ENCODE data around the gene SDR39U1.

The SDR39U1 gene

GRCh38 chr14:24401810-24402702, 40.5 kb downstream of the SDR39U1 start:
- no peak overlapping the region for H3K9ac ChIP-seq (ENCODE audit: low read length)

GRCh38 chr14:24399999-24400718, 42.4 kb downstream of the SDR39U1 start:
- no peak overlapping the region for H3K27ac ChIP-seq (ENCODE audit: low read length)
- H3K27me3 ChIP-seq (ENCODE audit: low read depth, low read length): peaks cover 17% of the 10 kb centered on the region; the same call in 1 of the 2 replicates
- H2AFZ ChIP-seq (ENCODE audit: low read depth, low read length): no peak overlapping the region
- no peaks in the 10 kb centered on the region for H3K79me2 ChIP-seq (ENCODE audit: low read length)
- H3K4me2 ChIP-seq (ENCODE audit: low read length): peak overlapping the region; percentile 80
- TF ChIP-seq EZH2phosphoT487 (IDR thresholded peaks at IDR 0.05; ENCODE audit: low read depth) (no peak), CTCF (IDR thresholded peaks at IDR 0.05; ENCODE audit: low read depth, low read length) (no peak)
- no peaks in the 10 kb centered on the region for H4K20me1 ChIP-seq (ENCODE audit: insufficient read depth, low read length)
- H3K4me3 ChIP-seq (ENCODE audit: low read length): no peak overlapping the region
- no peaks in the 10 kb centered on the region for H3K4me1 ChIP-seq (ENCODE audit: low read length)
- H3K9me3 ChIP-seq (ENCODE audit: insufficient read depth, low read length): no peaks in the 10 kb centered on the region
- H3K36me3 ChIP-seq (replicated peaks; ENCODE audit: low read depth, low read length): no peaks in the 10 kb centered on the region
- no peak overlapping the region for H3K9ac ChIP-seq (ENCODE audit: low read length)

More at GRCh38 chr14:24401810-24402702, 40.5 kb downstream of the SDR39U1 start:
- no peak for TF ChIP-seq EZH2phosphoT487 (IDR thresholded peaks at IDR 0.05; ENCODE audit: low read depth)
- no peak for TF ChIP-seq CTCF (IDR thresholded peaks at IDR 0.05; ENCODE audit: low read depth, low read length)
- Histone ChIP-seq H3K4me2 (ENCODE audit: low read length) (no peak overlapping the region), H3K27ac (ENCODE audit: low read length) (no peak overlapping the region), H3K9me3 (ENCODE audit: insufficient read depth, low read length) (no peaks in the 10 kb centered on the region), H3K4me1 (ENCODE audit: low read length) (no peaks in the 10 kb centered on the region), H3K36me3 (replicated peaks; ENCODE audit: low read depth, low read length) (no peaks in the 10 kb centered on the region), H3K4me3 (ENCODE audit: low read length) (no peak overlapping the region), H2AFZ (ENCODE audit: low read depth, low read length) (no peak overlapping the region), H3K79me2 (ENCODE audit: low read length) (no peaks in the 10 kb centered on the region), H4K20me1 (ENCODE audit: insufficient read depth, low read length) (no peaks in the 10 kb centered on the region), H3K27me3 (ENCODE audit: low read depth, low read length) (peaks cover 17% of the 10 kb centered on the region; the same call in 1 of the 2 replicates)

DNA sequence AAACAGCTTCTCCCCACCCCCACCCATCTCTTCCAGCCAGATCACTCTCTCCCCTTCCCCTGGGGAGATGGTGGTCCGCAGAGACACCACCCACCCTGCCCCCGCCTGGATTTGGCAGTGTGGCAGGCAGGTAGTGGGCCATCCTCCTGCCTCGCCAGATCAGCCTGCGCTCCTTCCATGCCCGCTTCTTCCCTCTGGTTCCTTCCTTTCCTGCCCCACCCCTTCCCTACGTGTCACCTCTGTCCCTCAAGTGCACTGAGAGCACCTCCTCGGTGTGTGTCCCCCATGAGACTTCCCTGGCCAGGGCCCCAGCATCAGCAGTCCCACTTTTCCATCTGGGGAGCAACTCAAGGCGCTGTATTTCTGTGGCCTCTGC, 43.1 kb downstream of the SDR39U1 start:
- peak overlapping the region; percentile 40 for H3K9ac ChIP-seq (ENCODE audit: low read length)
- H3K79me2 ChIP-seq (ENCODE audit: low read length): no peaks in the 10 kb centered on the region
- no peaks in the 10 kb centered on the region for H4K20me1 ChIP-seq (ENCODE audit: insufficient read depth, low read length)
- peak overlapping the region; percentile 76 for H3K4me3 ChIP-seq (ENCODE audit: low read length)
- no peaks in the 10 kb centered on the region for H3K9me3 ChIP-seq (ENCODE audit: insufficient read depth, low read length)
- H3K27me3 ChIP-seq (ENCODE audit: low read depth, low read length): peaks cover 13% of the 10 kb centered on the region; the same call in 1 of the 2 replicates
- no peaks in the 10 kb centered on the region for H3K36me3 ChIP-seq (replicated peaks; ENCODE audit: low read depth, low read length)
- H3K4me2 ChIP-seq (ENCODE audit: low read length): peak overlapping the region; percentile 80
- no peak overlapping the region for H3K27ac ChIP-seq (ENCODE audit: low read length)
- TF ChIP-seq CTCF (IDR thresholded peaks at IDR 0.05; ENCODE audit: low read depth, low read length): no peak
- no peak for TF ChIP-seq EZH2phosphoT487 (IDR thresholded peaks at IDR 0.05; ENCODE audit: low read depth)
- H2AFZ ChIP-seq (ENCODE audit: low read depth, low read length): peak overlapping the region; percentile 68; the same call in 1 of the 2 replicates
- H3K4me1 ChIP-seq (ENCODE audit: low read length): no peaks in the 10 kb centered on the region
